Measurements from ENCODE around the gene PAOX.

DNA sequence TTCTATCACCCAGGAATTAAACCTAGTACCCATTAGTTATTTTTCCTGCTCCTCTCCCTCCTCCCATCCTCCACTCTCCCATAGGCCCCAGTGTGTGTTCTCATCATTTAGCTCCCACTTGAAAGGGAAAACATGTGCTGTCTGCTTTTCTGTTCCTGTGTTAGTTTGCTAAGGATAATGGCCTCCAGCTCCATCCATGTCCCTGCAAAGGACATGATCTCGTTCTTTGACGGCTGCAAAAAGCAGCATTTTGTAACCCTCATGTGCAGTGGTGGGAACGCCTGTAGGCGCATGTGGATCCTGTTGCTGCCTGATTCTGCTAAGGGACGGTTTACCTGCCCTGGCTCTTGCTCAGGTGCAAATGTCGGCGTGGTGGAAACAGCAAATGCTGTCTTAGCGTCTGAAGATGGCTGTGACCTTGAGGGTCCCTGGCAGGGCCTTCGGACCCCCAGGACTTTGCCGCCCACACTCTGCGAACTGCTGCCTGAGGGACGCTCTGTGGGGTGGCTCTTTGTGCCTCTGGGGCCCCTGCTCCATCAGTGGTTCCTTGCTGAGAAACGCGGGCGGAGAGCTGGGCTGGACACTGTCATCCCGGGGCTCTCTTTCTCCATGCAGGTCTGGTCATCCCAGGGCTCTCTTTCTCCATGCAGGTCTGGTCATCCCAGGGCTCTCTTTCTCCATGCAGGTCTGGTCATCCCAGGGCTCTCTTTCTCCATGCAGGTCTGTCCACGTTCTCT, 9.3 kb downstream of the PAOX start:
- TF ChIP-seq, protein P1, sequence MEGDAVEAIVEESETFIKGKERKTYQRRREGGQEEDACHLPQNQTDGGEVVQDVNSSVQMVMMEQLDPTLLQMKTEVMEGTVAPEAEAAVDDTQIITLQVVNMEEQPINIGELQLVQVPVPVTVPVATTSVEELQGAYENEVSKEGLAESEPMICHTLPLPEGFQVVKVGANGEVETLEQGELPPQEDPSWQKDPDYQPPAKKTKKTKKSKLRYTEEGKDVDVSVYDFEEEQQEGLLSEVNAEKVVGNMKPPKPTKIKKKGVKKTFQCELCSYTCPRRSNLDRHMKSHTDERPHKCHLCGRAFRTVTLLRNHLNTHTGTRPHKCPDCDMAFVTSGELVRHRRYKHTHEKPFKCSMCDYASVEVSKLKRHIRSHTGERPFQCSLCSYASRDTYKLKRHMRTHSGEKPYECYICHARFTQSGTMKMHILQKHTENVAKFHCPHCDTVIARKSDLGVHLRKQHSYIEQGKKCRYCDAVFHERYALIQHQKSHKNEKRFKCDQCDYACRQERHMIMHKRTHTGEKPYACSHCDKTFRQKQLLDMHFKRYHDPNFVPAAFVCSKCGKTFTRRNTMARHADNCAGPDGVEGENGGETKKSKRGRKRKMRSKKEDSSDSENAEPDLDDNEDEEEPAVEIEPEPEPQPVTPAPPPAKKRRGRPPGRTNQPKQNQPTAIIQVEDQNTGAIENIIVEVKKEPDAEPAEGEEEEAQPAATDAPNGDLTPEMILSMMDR (IDR thresholded peaks at IDR 0.05) = no peak
- no peak for TF ChIP-seq EP300 (IDR thresholded peaks at IDR 0.05)
